Neural progenitor cell (in vitro differentiated cells): ENCODE data around the gene PLXNC1.

Experiments used
- EZH2 ChIP-seq: fragments of 200-600 bp; sonication (generic); IDR thresholded peaks from 2 replicates; pipeline ENCODE4 v1.6.1; 2017; ENCODE audit warnings: antibody characterized with exemption, mild to moderate bottlenecking, moderate library complexity
- EZH2phosphoT487 ChIP-seq: fragments of 200-600 bp; sonication (generic); IDR thresholded peaks from 2 replicates; pipeline ENCODE4 v1.6.1; 2017; ENCODE audit warnings: antibody characterized with exemption

DNA sequence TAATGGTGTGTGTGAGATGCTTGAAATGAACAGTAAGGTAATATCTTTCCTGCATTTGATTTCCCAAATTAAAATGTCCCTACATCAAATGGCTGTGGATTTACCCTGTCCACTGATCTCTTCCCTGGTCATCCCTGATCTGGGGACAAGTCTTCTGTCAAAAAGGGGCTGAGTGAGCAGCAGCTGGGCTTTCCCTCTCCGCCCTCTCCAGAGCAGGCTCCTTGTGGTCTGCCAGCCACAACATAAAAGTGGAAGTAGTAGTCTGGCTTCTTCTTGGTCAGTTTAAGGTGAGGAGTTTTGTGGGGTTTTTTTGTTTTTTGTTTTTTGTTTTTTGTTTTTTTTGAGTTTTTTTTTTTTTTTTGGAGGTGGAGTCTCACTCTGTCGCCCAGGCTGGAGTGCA is 25.2 kb upstream of the PLXNC1 start:
- no peak for TF ChIP-seq EZH2phosphoT487
- no peak for TF ChIP-seq EZH2
